Mesodermal cell (in vitro differentiated cells): Measurements from ENCODE around the gene ABCA4.

Source experiments
- H3K27ac ChIP-seq: 2 replicates; pipeline ENCODE4 v1.7.0; 2013; ENCODE audit warnings: mild to moderate bottlenecking, low read depth, low read length, moderate library complexity; ENCODE audit not compliant: severe bottlenecking
- H3K36me3 ChIP-seq: 2 replicates; pipeline ENCODE4 v1.7.1; 2013; ENCODE audit warnings: mild to moderate bottlenecking, low read length, moderate library complexity; ENCODE audit not compliant: control insufficient read depth, insufficient read depth
- H3K4me1 ChIP-seq: one replicate; pipeline ENCODE4 v1.7.1; 2013; ENCODE audit warnings: mild to moderate bottlenecking, low read length; ENCODE audit not compliant: insufficient read depth, control insufficient read depth, poor library complexity, severe bottlenecking
- H3K4me3 ChIP-seq: 2 replicates; pipeline ENCODE4 v1.7.0; 2013; ENCODE audit warnings: low read length, control low read depth, mild to moderate bottlenecking; ENCODE audit not compliant: insufficient read depth, poor library complexity, severe bottlenecking; ENCODE audit errors: extremely low read depth
- H3K9me3 ChIP-seq: 2 replicates; pipeline ENCODE4 v1.7.1; 2013; ENCODE audit warnings: mild to moderate bottlenecking, low read length, moderate library complexity; ENCODE audit not compliant: control insufficient read depth
- WGBS, 2 experiments: methylation state at CpG; one replicate each; pipeline ENCODE4 v1.1.5; 2013; ENCODE audit warnings: missing lambda C conversion rate in 2 of 2; ENCODE audit not compliant: insufficient coverage in 2 of 2; 5-methylcytosine and 5-hydroxymethylcytosine counted together

Gene ABCA4

DNA sequence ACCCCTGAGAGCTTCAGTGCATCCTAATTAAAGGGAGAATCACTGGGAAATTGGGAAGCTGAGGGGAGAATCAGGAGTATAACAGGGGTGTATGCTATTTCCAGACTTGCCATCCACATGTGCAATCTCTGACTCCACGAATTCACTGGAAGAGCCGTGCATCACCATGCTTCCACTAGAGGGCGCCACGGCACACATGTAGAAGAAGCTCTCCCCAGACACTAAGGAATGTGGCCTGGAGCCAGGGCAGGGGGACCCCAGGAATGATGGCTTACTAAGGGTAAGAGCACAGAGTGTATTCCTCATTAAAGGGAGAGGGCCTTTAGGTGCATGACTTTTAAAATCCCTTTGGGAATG is 81.5 kb downstream of the ABCA4 start:
- Histone ChIP-seq H3K9me3 (no peaks in the 10 kb centered on the region), H3K4me1 (peaks cover 40% of the 10 kb centered on the region), H3K36me3 (no peaks in the 10 kb centered on the region), H3K27ac (peak overlapping the region; percentile 38), H3K4me3 (no peak overlapping the region)
- WGBS, 2 experiments, result 0% methylated on average over 1 to 4 of the region's 4 CpGs

- Histone ChIP-seq H3K27ac (peak overlapping the region; percentile 72), H3K4me1 (peaks cover 38% of the 10 kb centered on the region), H3K9me3 (no peaks in the 10 kb centered on the region), H3K36me3 (no peaks in the 10 kb centered on the region), H3K4me3 (no peak overlapping the region)
- 28 to 36% methylated on average over 2 to 3 of the region's 3 CpGs for WGBS, 2 experiments
Observed at GRCh38 chr1:94038511-94038910, 82.4 kb downstream of the ABCA4 start.

- Histone ChIP-seq H3K4me3 (no peak overlapping the region), H3K9me3 (no peaks in the 10 kb centered on the region), H3K27ac (no peak overlapping the region), H3K36me3 (no peaks in the 10 kb centered on the region), H3K4me1 (peaks cover 39% of the 10 kb centered on the region)
- 90 to 96% methylated on average over 2 to 4 of the region's 9 CpGs for WGBS, 2 experiments
Observed at GRCh38 chr1:94037392-94038229, 83.3 kb downstream of the ABCA4 start.

DNA sequence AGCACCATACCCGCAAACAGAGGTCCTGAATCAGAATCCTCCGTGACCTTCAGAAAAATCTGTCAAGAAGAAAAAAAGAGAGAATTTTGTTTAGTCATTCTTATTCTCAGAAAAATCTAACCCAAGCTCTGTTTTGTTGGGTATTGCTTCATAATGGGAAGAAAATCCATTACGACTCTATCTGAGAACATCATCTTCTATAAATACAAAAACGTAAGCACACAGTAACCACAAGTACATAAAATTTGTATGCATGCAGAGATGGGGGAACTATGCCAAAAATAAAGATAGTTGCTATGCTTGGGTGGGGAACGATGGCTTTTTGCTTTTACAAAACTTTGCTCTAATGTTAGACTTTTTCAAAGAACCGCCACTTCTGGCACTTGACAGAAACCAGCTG is 84.2 kb downstream of the ABCA4 start:
- Histone ChIP-seq H3K4me1 (peaks cover 39% of the 10 kb centered on the region), H3K27ac (no peak overlapping the region), H3K36me3 (no peaks in the 10 kb centered on the region), H3K9me3 (no peaks in the 10 kb centered on the region), H3K4me3 (no peak overlapping the region)
- 94 to 100% methylated on average over 2 of the region's 6 CpGs for WGBS, 2 experiments

- no peak overlapping the region for H3K27ac ChIP-seq
- no peaks in the 10 kb centered on the region for H3K9me3 ChIP-seq
- no peaks in the 10 kb centered on the region for H3K36me3 ChIP-seq
- H3K4me1 ChIP-seq, result peaks cover 24% of the 10 kb centered on the region
- 74 to 83% methylated on average over 3 of the region's 3 CpGs for WGBS, 2 experiments
- no peak overlapping the region for H3K4me3 ChIP-seq
Observed at GRCh38 chr1:94033849-94034248, 87.1 kb downstream of the ABCA4 start.

GRCh38 chr1:94032637-94033036 is 88.3 kb downstream of the ABCA4 start:
- Histone ChIP-seq H3K4me3 (no peak overlapping the region), H3K9me3 (no peaks in the 10 kb centered on the region), H3K36me3 (no peaks in the 10 kb centered on the region), H3K27ac (no peak overlapping the region), H3K4me1 (peaks cover 15% of the 10 kb centered on the region)
- 100% methylated on average over 1 of the region's 3 CpGs; no CpG with 5 or more reads in 1 of the 2 experiments for WGBS, 2 experiments

DNA sequence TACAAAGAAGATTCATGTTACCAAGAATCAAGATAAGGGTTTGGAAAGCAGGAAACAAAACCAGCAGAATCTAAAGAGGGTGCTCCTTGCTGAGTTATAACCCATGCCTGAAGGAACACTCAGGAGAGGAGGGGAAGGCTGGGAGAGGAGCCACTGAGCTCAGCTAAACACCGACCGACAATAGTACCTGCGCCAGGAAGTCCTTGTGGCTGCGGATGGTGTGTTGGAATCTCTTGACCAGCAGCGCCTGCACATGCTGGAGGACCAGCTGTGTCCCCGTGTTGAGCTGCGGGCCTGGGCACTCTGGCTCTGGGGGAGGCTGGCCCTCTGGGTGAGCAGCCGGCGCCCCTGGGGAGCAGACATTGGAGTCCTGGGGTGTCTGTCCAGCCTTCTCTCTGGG is 89.4 kb downstream of the ABCA4 start:
- no peaks in the 10 kb centered on the region for H3K9me3 ChIP-seq
- H3K27ac ChIP-seq, result peak overlapping the region; percentile 43
- 92 to 96% methylated on average over 9 of the region's 9 CpGs for WGBS, 2 experiments
- H3K4me1 ChIP-seq, result peaks cover 8% of the 10 kb centered on the region
- no peaks in the 10 kb centered on the region for H3K36me3 ChIP-seq
- H3K4me3 ChIP-seq, result no peak overlapping the region

DNA sequence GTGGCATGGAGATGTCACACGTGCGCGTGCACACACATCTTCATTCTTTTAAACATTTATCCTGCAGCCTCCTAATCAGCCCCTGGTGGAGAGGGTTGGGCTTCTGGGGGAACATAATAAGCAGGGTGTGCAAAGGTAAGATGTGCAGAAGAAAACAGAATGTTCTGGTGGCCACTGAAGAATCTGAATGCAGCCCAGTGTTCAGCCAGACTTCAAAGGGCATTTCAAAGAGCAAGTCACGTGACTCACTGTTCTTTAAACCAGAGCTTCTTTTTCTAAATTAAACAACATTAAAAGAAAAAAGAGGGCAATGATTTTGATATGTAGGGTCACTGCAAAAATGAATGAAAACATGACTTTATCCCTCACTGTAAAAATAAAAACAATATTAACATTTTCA is 89.8 kb downstream of the ABCA4 start:
- H3K27ac ChIP-seq, result no peak overlapping the region
- no peaks in the 10 kb centered on the region for H3K9me3 ChIP-seq
- H3K4me3 ChIP-seq, result no peak overlapping the region
- no peaks in the 10 kb centered on the region for H3K36me3 ChIP-seq
- WGBS, 2 experiments, result no CpG with 5 or more reads among the region's 4 CpGs
- peaks cover 8% of the 10 kb centered on the region for H3K4me1 ChIP-seq

GRCh38 chr1:94029130-94029993 is 91.6 kb downstream of the ABCA4 start:
- no peak overlapping the region for H3K4me3 ChIP-seq
- no peaks in the 10 kb centered on the region for H3K9me3 ChIP-seq
- H3K4me1 ChIP-seq, result peaks cover 5% of the 10 kb centered on the region
- WGBS, 2 experiments, result 96 to 100% methylated on average over 2 to 4 of the region's 6 CpGs
- no peaks in the 10 kb centered on the region for H3K36me3 ChIP-seq
- H3K27ac ChIP-seq, result no peak overlapping the region

DNA sequence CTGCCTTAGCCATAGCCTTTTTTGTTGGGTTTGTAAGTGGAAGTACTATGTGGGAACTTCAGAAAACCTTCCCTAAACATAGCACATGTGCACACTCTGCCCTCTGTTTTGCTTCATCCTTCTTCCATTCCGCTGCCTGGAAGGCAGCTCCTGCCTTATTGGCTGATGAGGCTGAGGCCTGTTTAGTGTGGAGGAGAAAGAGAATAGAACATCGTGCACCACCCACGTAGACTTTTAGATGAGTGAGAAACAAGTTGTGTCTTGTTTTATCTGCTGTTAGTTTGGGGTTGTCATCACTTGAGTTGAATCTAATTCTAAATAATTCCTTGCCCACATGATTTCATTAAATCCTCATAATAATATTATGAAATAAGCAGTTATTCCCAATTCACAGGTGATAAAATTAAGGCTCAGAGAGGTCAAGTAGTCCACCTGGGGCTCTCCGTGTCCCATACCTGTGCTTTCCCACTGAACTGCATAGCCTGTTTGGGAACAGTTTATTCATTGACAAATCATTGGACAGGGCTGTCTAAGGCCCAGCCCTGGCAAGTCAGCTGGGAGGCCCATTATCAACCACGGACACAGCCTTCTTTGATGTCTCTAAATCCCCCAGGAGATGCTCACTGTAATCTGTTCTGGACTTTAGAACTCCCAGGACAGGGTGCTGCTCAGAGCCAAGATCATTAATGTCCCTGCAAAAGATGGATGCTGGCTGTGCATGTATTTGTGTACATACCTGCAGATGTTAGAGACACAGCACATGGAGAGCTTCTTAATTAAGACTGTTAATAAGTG is 93.0 kb downstream of the ABCA4 start:
- 79 to 94% methylated on average over 2 to 4 of the region's 5 CpGs for WGBS, 2 experiments
- Histone ChIP-seq H3K4me3 (no peak overlapping the region), H3K36me3 (no peaks in the 10 kb centered on the region), H3K27ac (no peak overlapping the region), H3K9me3 (no peaks in the 10 kb centered on the region), H3K4me1 (no peaks in the 10 kb centered on the region)
